ENCODE measurements around the gene FAU.

GRCh38 chr11:65159012-65159411 lies 37.1 kb upstream of the FAU start:
- no peak for TF ChIP-seq CTCF (IDR thresholded peaks at IDR 0.05)
- TF ChIP-seq POLR2A (IDR thresholded peaks at IDR 0.05): no peak

Data from thyroid gland (tissue), 4 donors.